GM10266 (cell line): ENCODE results near the gene NCKAP1.

ENCODE experiments used
- DNase-seq: peaks from one replicate; pipeline ENCODE4 v3.0.0; 2012; ENCODE audit errors: extremely low spot score
- CTCF ChIP-seq: IDR thresholded peaks from 2 replicates; pipeline ENCODE4 v1.5.1; 2012; ENCODE audit warnings: mild to moderate bottlenecking, low read depth; ENCODE audit not compliant: control insufficient read depth, insufficient read depth; ENCODE audit errors: missing control alignments

The NCKAP1 gene

GRCh38 chr2:182921234-182921633, 117.0 kb downstream of the NCKAP1 start:
- DNase-seq = no peak
- no peak for TF ChIP-seq CTCF

GRCh38 chr2:182920631-182921056, 117.6 kb downstream of the NCKAP1 start:
- no peak for DNase-seq
- no peak for TF ChIP-seq CTCF

GRCh38 chr2:182920089-182920488, 118.2 kb downstream of the NCKAP1 start:
- no peak for TF ChIP-seq CTCF

GRCh38 chr2:182918961-182919652, 119.2 kb downstream of the NCKAP1 start:
- TF ChIP-seq CTCF = no peak
- DNase-seq = no peak

More at GRCh38 chr2:182920089-182920488, 118.2 kb downstream of the NCKAP1 start:
- DNase-seq = no peak

GRCh38 chr2:182917924-182918323, 120.3 kb downstream of the NCKAP1 start:
- no peak for TF ChIP-seq CTCF
- DNase-seq = no peak

- DNase-seq = no peak
Observed at GRCh38 chr2:182916417-182916816, 121.8 kb downstream of the NCKAP1 start.

More at GRCh38 chr2:182916417-182916816, 121.8 kb downstream of the NCKAP1 start:
- TF ChIP-seq CTCF = no peak
